Lung (tissue), 12 donors: Measurements from ENCODE around the gene SMIM14. TPM values are rescaled to one million over a fixed set of nuclear protein-coding genes. Genes with fewer than 3 reads are reported as not detected.
"Not testable (repeated sequence)": the region's sequence is repeated elsewhere in the genome, so short reads cannot be mapped to it uniquely, and the experiment has no call there.

Experiments used
- ATAC-seq: fragments of 200-7000 bp; cut with Tn5 transposase; one replicate; pipeline ENCODE4 v1.9.1; 2020; ENCODE audit warnings: moderate number of reproducible peaks; ENCODE audit not compliant: insufficient read depth, low FRiP score
- DNase-seq, 3 donors: peaks; one replicate each; pipeline ENCODE4 v3.0.0-alpha.2; 2013 to 2017
- H3K27ac ChIP-seq, 2 donors: one replicate each; pipeline ENCODE4 v1.5.1; 2013; ENCODE audit warnings: mild to moderate bottlenecking in 2 of 2, moderate library complexity in 2 of 2, control low read depth in 1 of 2, inconsistent platforms in 1 of 2, low read depth in 1 of 2, low read length in 1 of 2
- H3K27me3 ChIP-seq, 3 donors: one replicate each; pipeline ENCODE4 v1.5.1; 2013; ENCODE audit warnings: low read length in 2 of 3; ENCODE audit not compliant: control insufficient read depth in 3 of 3, insufficient read depth in 3 of 3
- H3K36me3 ChIP-seq, 4 donors: one replicate each; pipeline ENCODE4 v1.5.1; 2013; ENCODE audit warnings: low read length in 4 of 4, mild to moderate bottlenecking in 1 of 4, moderate library complexity in 1 of 4; ENCODE audit not compliant: control insufficient read depth in 4 of 4, insufficient read depth in 4 of 4
- H3K4me1 ChIP-seq, 5 donors: one replicate each; pipeline ENCODE4 v1.5.1; 2013; ENCODE audit warnings: low read length in 5 of 5, mild to moderate bottlenecking in 2 of 5, moderate library complexity in 1 of 5; ENCODE audit not compliant: control insufficient read depth in 5 of 5, insufficient read depth in 5 of 5
- H3K4me3 ChIP-seq: one replicate; pipeline ENCODE4 v1.5.1; 2013; ENCODE audit warnings: mild to moderate bottlenecking, control low read depth, moderate library complexity
- H3K9ac ChIP-seq, 2 donors: one replicate each; pipeline ENCODE4 v1.5.1; 2013; ENCODE audit warnings: low read length in 2 of 2, control low read depth in 1 of 2; ENCODE audit not compliant: insufficient read depth in 1 of 2
- H3K9me3 ChIP-seq, 4 donors: one replicate each; pipeline ENCODE4 v1.5.1; 2013; ENCODE audit warnings: low read length in 3 of 4, mild to moderate bottlenecking in 1 of 4, moderate library complexity in 1 of 4; ENCODE audit not compliant: control insufficient read depth in 4 of 4, insufficient read depth in 3 of 4
- CTCF ChIP-seq: IDR thresholded peaks from 2 replicates; pipeline ENCODE4 v1.5.1; 2012; ENCODE audit warnings: mild to moderate bottlenecking; ENCODE audit errors: control extremely low read depth, extremely low read depth
- whole genome bisulfite sequencing, 2 donors: extraction: QIAGEN DNeasy Blood & Tissue Kit; methylation state at CpG; one replicate each; pipeline ENCODE4 v1.1.7; 2013; 5-methylcytosine and 5-hydroxymethylcytosine counted together
- polyA plus RNA-seq, 2 donors: library from polyadenylated mRNA; stranded (reverse); fragments of 200-250 nt; gene quantifications; one replicate each; pipeline ENCODE4 v1.2.1, GENCODE V29; 2013
- total RNA-seq, 2 donors: library from RNA; depleted of rRNA in 1 of 2; stranded (reverse); fragments of >200 nt in 1 of 2; gene quantifications; one replicate each; pipeline ENCODE4 v1.2.1, GENCODE V29; 2014 to 2021
- donor health status: control.
- donor health status: control.
- donor health status: Bipolar disorder and iron deficiency.
- donor health status: healthy.
- donor health status: DM: yes; HTN: yes; CAD: no.

Gene SMIM14
- total and polyA plus RNA-seq, 4 donors: 23.4 to 52.1 (median 33.7) TPM

GRCh38 chr4:39655876-39656275 lies 17.2 kb upstream of the SMIM14 start:
- no peak for TF ChIP-seq CTCF
- H3K4me1 ChIP-seq: peaks cover 0 to 12% (median 0%) of the 10 kb centered on the region in 5 donors
- no peak overlapping the region for H3K4me3 ChIP-seq
- peak; percentile 37 to 89 (median 85) for DNase-seq
- H3K9me3 ChIP-seq: no peaks in the 10 kb centered on the region
- H3K27me3 ChIP-seq: no peaks in the 10 kb centered on the region
- H3K9ac ChIP-seq: no peak overlapping the region
- H3K27ac ChIP-seq: no peak overlapping the region
- ATAC-seq: peak; percentile 47
- 73 to 85% methylated on average over 3 of the region's 3 CpGs for WGBS, 2 donors
- H3K36me3 ChIP-seq: no peaks in the 10 kb centered on the region

- Histone ChIP-seq H3K27ac (no peak overlapping the region), H3K27me3 (no peaks in the 10 kb centered on the region), H3K4me1 (peaks cover 0 to 12% (median 0%) of the 10 kb centered on the region in 5 donors), H3K4me3 (no peak overlapping the region), H3K9ac (no peak overlapping the region), H3K9me3 (no peaks in the 10 kb centered on the region), H3K36me3 (no peaks in the 10 kb centered on the region)
- ATAC-seq: no peak
- DNase-seq: peak in 2 of 3 donors; percentile 84 to 86
- TF ChIP-seq CTCF: no peak
Observed at GRCh38 chr4:39655211-39655610, 16.5 kb upstream of the SMIM14 start.

GRCh38 chr4:39651586-39651985 lies 12.9 kb upstream of the SMIM14 start:
- ATAC-seq, H3K9ac ChIP-seq: not testable (repeated sequence)
- 98% methylated on average over 4 of the region's 4 CpGs for WGBS, 2 donors

GRCh38 chr4:39649639-39650265 lies 11.1 kb upstream of the SMIM14 start:
- ATAC-seq: no peak
- no peak overlapping the region for H3K27ac ChIP-seq
- H3K27me3 ChIP-seq: no peaks in the 10 kb centered on the region
- no peak for TF ChIP-seq CTCF
- 81 to 84% methylated on average over 2 of the region's 2 CpGs for WGBS, 2 donors
- no peaks in the 10 kb centered on the region for H3K36me3 ChIP-seq
- H3K4me1 ChIP-seq: no peaks in the 10 kb centered on the region
- DNase-seq: no peak
- H3K9me3 ChIP-seq: no peaks in the 10 kb centered on the region
- H3K4me3 ChIP-seq: no peak overlapping the region
- no peak overlapping the region for H3K9ac ChIP-seq

More at GRCh38 chr4:39651586-39651985, 12.9 kb upstream of the SMIM14 start:
- H3K4me3 ChIP-seq, DNase-seq, H3K36me3 ChIP-seq, H3K27me3 ChIP-seq, H3K27ac ChIP-seq, H3K9me3 ChIP-seq: not testable (repeated sequence)
- peaks cover 0 to 11% (median 0%) of the 10 kb centered on the region in 5 donors for H3K4me1 ChIP-seq
